OCI-LY7 (cell line): ENCODE results near the gene SPNS2. TPM values are rescaled to one million over a fixed set of nuclear protein-coding genes. Genes with fewer than 3 reads are reported as not detected.

Experiments used
- BruUV-seq: library from RNA; stranded (reverse); fragments of 400-500 nt; replicated peaks from 2 replicates; lab custom pipeline; 2021; lab: Mats Ljungman, UMichigan
- CTCF ChIA-PET: fragments of 300-600 bp; sonication (Branson Sonifier 250); formaldehyde crosslinking; loops from one replicate; lab custom pipeline; 2022; ENCODE audit warnings: antibody characterized with exemption; ENCODE audit not compliant: unreplicated experiment; lab: Charles Lee
- POLR2A ChIA-PET: fragments of 300-600 bp; sonication (Branson Sonifier 250); formaldehyde crosslinking; loops from one replicate; lab custom pipeline; 2022; ENCODE audit warnings: antibody characterized with exemption; lab: Charles Lee
- DNase-seq: peaks from one replicate; pipeline ENCODE4 v3.0.0-alpha.2; 2015; ENCODE audit warnings: low spot score
- H2AFZ ChIP-seq: fragments of 200-600 bp; sonication (generic), shearing (Covaris generic); 2 replicates; pipeline ENCODE4 v1.6.1; 2014; ENCODE audit warnings: mild to moderate bottlenecking, antibody characterized with exemption, low read length, moderate library complexity
- H3K27ac ChIP-seq: fragments of 200-600 bp; sonication (generic); 2 replicates; pipeline ENCODE4 v1.5.1; 2014; ENCODE audit warnings: mixed run types, low read depth, mild to moderate bottlenecking, moderate library complexity, low read length, inconsistent platforms; ENCODE audit not compliant: poor library complexity, severe bottlenecking
- H3K36me3 ChIP-seq: fragments of 200-600 bp; sonication (generic); 2 replicates; pipeline ENCODE4 v1.6.1; 2014; ENCODE audit warnings: mild to moderate bottlenecking, antibody characterized with exemption, low read length, moderate library complexity, mixed read lengths; ENCODE audit not compliant: insufficient read depth
- H3K4me1 ChIP-seq: fragments of 200-600 bp; sonication (generic); 2 replicates; pipeline ENCODE4 v1.5.1; 2014; ENCODE audit warnings: mild to moderate bottlenecking, low read length; ENCODE audit not compliant: insufficient read depth, poor library complexity, severe bottlenecking
- H3K4me2 ChIP-seq: fragments of 200-600 bp; sonication (generic); 2 replicates; pipeline ENCODE4 v1.6.1; 2014; ENCODE audit warnings: mild to moderate bottlenecking, low read length
- H3K4me3 ChIP-seq: fragments of 200-600 bp; sonication (generic); 2 replicates; pipeline ENCODE4 v1.5.1; 2014; ENCODE audit warnings: mild to moderate bottlenecking, low read depth, low read length; ENCODE audit not compliant: poor library complexity, severe bottlenecking
- H3K79me2 ChIP-seq: fragments of 200-600 bp; sonication (generic); 2 replicates; pipeline ENCODE4 v1.6.1; 2016; ENCODE audit warnings: low read depth, mild to moderate bottlenecking, low read length, moderate library complexity, mixed read lengths; ENCODE audit not compliant: insufficient read depth
- H3K9me2 ChIP-seq: fragments of 200-600 bp; sonication (generic); 2 replicates; pipeline ENCODE4 v1.6.1; 2016; ENCODE audit warnings: mild to moderate bottlenecking, low read length, mixed read lengths; ENCODE audit not compliant: insufficient read depth
- H3K9me3 ChIP-seq: fragments of 200-600 bp; sonication (generic); 2 replicates; pipeline ENCODE4 v1.6.1; 2014; ENCODE audit warnings: mild to moderate bottlenecking, mixed run types, low read length, mixed read lengths
- H4K20me1 ChIP-seq: fragments of 200-600 bp; sonication (generic); 2 replicates; pipeline ENCODE4 v1.6.1; 2014; ENCODE audit warnings: mild to moderate bottlenecking, antibody characterized with exemption, low read length, moderate library complexity, mixed read lengths; ENCODE audit not compliant: insufficient read depth
- CTCF ChIP-seq: fragments of 200-600 bp; sonication (generic); conservative IDR thresholded peaks from 2 replicates; pipeline ENCODE4 v1.5.1; 2014; ENCODE audit warnings: mild to moderate bottlenecking, antibody characterized with exemption, low read length, moderate library complexity, mixed read lengths
- EZH2phosphoT487 ChIP-seq: fragments of 200-600 bp; sonication (generic); IDR thresholded peaks from 2 replicates; pipeline ENCODE4 v1.6.1; 2018; ENCODE audit warnings: low read depth, borderline replicate concordance, mild to moderate bottlenecking, mixed run types, antibody characterized with exemption, low read length, moderate library complexity, mixed read lengths
- intact Hi-C: fragments of 100-400 bp; cut with micrococcal nuclease; formaldehyde crosslinking; loops from one replicate; pipeline ENCODE4 v1.10.0; 2022; ENCODE audit not compliant: unreplicated experiment
- total RNA-seq, 2 experiments: library from RNA; depleted of rRNA in 1 of 2; stranded (reverse); fragments of >200 nt in 1 of 2; shearing (Covaris generic) in 1 of 2; gene quantifications; 2 replicates each; pipeline ENCODE4 v1.2.3, GENCODE V29; 2014 to 2022

The SPNS2 gene
- total RNA-seq, 2 experiments from 2014 or later: 1.6 to 5.4 TPM

GRCh38 chr17:4560837-4561256, 62.2 kb downstream of the SPNS2 start:
- H3K4me2 ChIP-seq: no peak overlapping the region
- BruUV-seq: no TSS peak
- H3K36me3 ChIP-seq: no peaks in the 10 kb centered on the region
- H3K4me3 ChIP-seq: no peak overlapping the region
- H3K27ac ChIP-seq: no peak overlapping the region
- DNase-seq: no peak
- no peaks in the 10 kb centered on the region for H3K9me3 ChIP-seq
- no peak overlapping the region for H2AFZ ChIP-seq
- H3K4me1 ChIP-seq: peaks cover 38% of the 10 kb centered on the region
- H3K79me2 ChIP-seq: no peaks in the 10 kb centered on the region
- intact Hi-C loops: loop anchor here (10.0 kb wide), 1 partner anchor 144 kb away; the partner anchor contains the start of gene PELP1
- TF ChIP-seq CTCF (peak; percentile 55), EZH2phosphoT487 (no peak)
- POLR2A ChIA-PET: no interaction called here
- CTCF ChIA-PET: no interaction called here
- H4K20me1 ChIP-seq: no peaks in the 10 kb centered on the region
- no peaks in the 10 kb centered on the region for H3K9me2 ChIP-seq

GRCh38 chr17:4562015-4562969, 63.6 kb downstream of the SPNS2 start:
- H3K9me2 ChIP-seq: no peaks in the 10 kb centered on the region
- H4K20me1 ChIP-seq: no peaks in the 10 kb centered on the region
- no peak for TF ChIP-seq EZH2phosphoT487
- TF ChIP-seq CTCF: no peak
- no peaks in the 10 kb centered on the region for H3K9me3 ChIP-seq
- POLR2A ChIA-PET: interaction anchor here (0.5 to 0.7 kb wide), 5 partner anchors 87 to 790 kb away, joined by 3 read pairs; no protein-coding TSS in a partner anchor
- H3K36me3 ChIP-seq: no peaks in the 10 kb centered on the region
- BruUV-seq: no TSS peak
- peak overlapping the region; percentile 70; the same call in 1 of the 2 replicates for H2AFZ ChIP-seq
- H3K4me1 ChIP-seq: peaks cover 29% of the 10 kb centered on the region
- peak overlapping the region; percentile 28 for H3K4me3 ChIP-seq
- peak overlapping the region; percentile 20 for H3K27ac ChIP-seq
- no peaks in the 10 kb centered on the region for H3K79me2 ChIP-seq
- CTCF ChIA-PET: interaction anchor here (0.6 to 1.3 kb wide), 3 partner anchors 141 to 245 kb away, joined by 3 to 4 read pairs (median 4); partner anchors contain the start of gene ARRB2
- peak; percentile 32 for DNase-seq
- peak overlapping the region; percentile 61 for H3K4me2 ChIP-seq
- intact Hi-C loops: loop anchor here (10.0 kb wide), 1 partner anchor 143 kb away; the partner anchor contains the start of gene PELP1
